K562 (cell line): ENCODE data around the gene RSPH1. TPM values are rescaled to one million over a fixed set of nuclear protein-coding genes. Genes with fewer than 3 reads are reported as not detected.

Experiments
- EP300 ChIP-seq: IDR thresholded peaks from 2 replicates; pipeline ENCODE4 v1.6.1; 2012; ENCODE audit warnings: low read length, improper control_type of control experiment
- HNRNPUL1 ChIP-seq: fragments of 200-400 bp; formaldehyde crosslinking; IDR thresholded peaks from 2 replicates; pipeline ENCODE4 v1.6.1; 2017; ENCODE audit warnings: low read length
- PYGO2 ChIP-seq: fragments of 450-650 bp; IDR thresholded peaks from 2 replicates; pipeline ENCODE4 v1.6.1; 2016; ENCODE audit warnings: mild to moderate bottlenecking, missing genetic modification characterization, moderate library complexity, missing compliant biosample characterization
- RFX1 ChIP-seq: fragments of 450-650 bp; IDR thresholded peaks from 2 replicates; pipeline ENCODE4 v1.6.1; 2016; ENCODE audit warnings: mild to moderate bottlenecking, moderate library complexity
- ZNF12 ChIP-seq: sonication (generic); formaldehyde crosslinking; IDR thresholded peaks from 2 replicates; pipeline ENCODE4 v1.4.0; 2020; ENCODE audit warnings: mild to moderate bottlenecking, missing genetic modification reagents
- ZNF696 ChIP-seq: fragments of 250-450 bp; sonication (Bioruptor Pico); conservative IDR thresholded peaks from 2 replicates; pipeline ENCODE4 v1.4.0; 2020; ENCODE audit warnings: mild to moderate bottlenecking, moderate library complexity
- ZNF77 ChIP-seq: fragments of 250-450 bp; sonication (Bioruptor Pico); IDR thresholded peaks from 2 replicates; pipeline ENCODE4 v1.5.0; 2020
- polyA plus RNA-seq, 8 experiments: library from polyadenylated mRNA; depleted of rRNA in 4 of 8; stranded (reverse) in 5 of 8; unstranded in 3 of 8; fragments of >200 nt; fragmentation: Nextera tagmentation in 2 of 8; fragmentation: Illumina TruSeq in 1 of 8; extraction: Ambion mirVana in 2 of 8; extraction: Trizol in 1 of 8; gene quantifications; 2 replicates each; pipeline versions ENCODE4 v1.2.1 to v1.2.3, GENCODE V29; 2011 to 2014; ENCODE audit warnings: inconsistent platforms in 1 of 8, missing spikeins in 1 of 8
- total RNA-seq, 7 experiments: library from RNA; depleted of rRNA in 6 of 7; stranded (reverse); fragments of >200 nt in 6 of 7; fragmentation: Illumina TruSeq in 2 of 7; extraction: Trizol in 2 of 7; gene quantifications; 2 replicates each; pipeline versions ENCODE4 v1.2.1 to v1.2.3, GENCODE V29; 2011 to 2021; ENCODE audit warnings: low replicate concordance in 1 of 7
- TF ChIP-seq, protein P1 (sequence below): fragments of 200-800 bp; sonication (Bioruptor generic); IDR thresholded peaks from 2 replicates; pipeline ENCODE4 v1.6.1; 2017; ENCODE audit warnings: missing genetic modification characterization, missing compliant biosample characterization
- TF ChIP-seq, protein P2 (sequence below): sonication (generic); formaldehyde crosslinking; IDR thresholded peaks from 2 replicates; pipeline ENCODE4 v1.8.0; 2022; ENCODE audit warnings: missing genetic modification reagents, mild to moderate bottlenecking, moderate library complexity, borderline replicate concordance
- TF ChIP-seq, protein P3 (sequence below): fragments of 450-650 bp; conservative IDR thresholded peaks from 2 replicates; pipeline ENCODE4 v1.6.1; 2016; ENCODE audit warnings: missing genetic modification characterization, low read depth, mild to moderate bottlenecking, missing compliant biosample characterization, moderate library complexity

Gene RSPH1
- total and polyA plus RNA-seq, 9 of the 15 experiments (the other 6 are each of a cell fraction or from before 2014, with no cell fraction given): 0.17 TPM; not detected in 8

DNA sequence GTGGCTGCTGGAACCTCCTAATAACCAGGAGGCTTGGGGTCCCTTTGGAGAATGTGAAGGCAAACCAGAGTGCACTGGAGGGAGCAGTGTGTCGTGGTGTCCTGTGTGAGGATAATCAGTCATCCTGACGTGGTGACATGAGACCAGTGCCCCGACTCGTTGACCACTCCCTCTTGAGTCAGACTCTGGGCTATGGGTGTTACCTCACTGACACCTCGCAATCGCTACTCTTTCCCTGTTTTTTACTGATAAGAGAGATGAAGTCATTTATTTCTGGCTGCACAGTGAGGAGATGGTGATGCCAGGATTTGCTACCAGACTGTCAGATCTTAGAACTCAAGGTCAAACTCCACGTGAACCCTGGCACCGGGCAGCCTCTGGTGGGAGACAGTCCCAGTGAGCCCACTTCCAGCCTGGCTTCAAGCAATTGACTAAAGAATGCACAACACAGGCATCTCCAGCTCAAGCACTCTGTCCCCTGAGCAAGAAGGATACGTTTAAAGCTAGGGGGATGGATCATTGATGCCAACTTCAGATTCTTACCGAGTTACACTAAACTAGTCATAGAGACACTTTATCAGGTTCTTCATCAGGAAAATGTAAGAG is 62.0 kb downstream of the RSPH1 start (continued):
- TF ChIP-seq, protein P1, sequence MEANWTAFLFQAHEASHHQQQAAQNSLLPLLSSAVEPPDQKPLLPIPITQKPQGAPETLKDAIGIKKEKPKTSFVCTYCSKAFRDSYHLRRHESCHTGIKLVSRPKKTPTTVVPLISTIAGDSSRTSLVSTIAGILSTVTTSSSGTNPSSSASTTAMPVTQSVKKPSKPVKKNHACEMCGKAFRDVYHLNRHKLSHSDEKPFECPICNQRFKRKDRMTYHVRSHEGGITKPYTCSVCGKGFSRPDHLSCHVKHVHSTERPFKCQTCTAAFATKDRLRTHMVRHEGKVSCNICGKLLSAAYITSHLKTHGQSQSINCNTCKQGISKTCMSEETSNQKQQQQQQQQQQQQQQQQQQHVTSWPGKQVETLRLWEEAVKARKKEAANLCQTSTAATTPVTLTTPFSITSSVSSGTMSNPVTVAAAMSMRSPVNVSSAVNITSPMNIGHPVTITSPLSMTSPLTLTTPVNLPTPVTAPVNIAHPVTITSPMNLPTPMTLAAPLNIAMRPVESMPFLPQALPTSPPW (CRISPR knock-in tag): no peak
- TF ChIP-seq, protein P2, sequence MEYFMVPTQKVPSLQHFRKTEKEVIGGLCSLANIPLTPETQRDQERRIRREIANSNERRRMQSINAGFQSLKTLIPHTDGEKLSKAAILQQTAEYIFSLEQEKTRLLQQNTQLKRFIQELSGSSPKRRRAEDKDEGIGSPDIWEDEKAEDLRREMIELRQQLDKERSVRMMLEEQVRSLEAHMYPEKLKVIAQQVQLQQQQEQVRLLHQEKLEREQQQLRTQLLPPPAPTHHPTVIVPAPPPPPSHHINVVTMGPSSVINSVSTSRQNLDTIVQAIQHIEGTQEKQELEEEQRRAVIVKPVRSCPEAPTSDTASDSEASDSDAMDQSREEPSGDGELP: peak; percentile 43; the same call in 1 of the 2 replicates
- no peak for TF ChIP-seq ZNF12 (CRISPR knock-in tag)
- no peak for TF ChIP-seq ZNF696 (CRISPR knock-in tag)
- TF ChIP-seq ZNF77 (CRISPR knock-in tag): no peak
- TF ChIP-seq PYGO2 (tag): no peak
- TF ChIP-seq HNRNPUL1: no peak
- no peak for TF ChIP-seq RFX1
- peak; percentile 70; the same call in 1 of the 2 replicates for TF ChIP-seq EP300
- TF ChIP-seq, protein P3, sequence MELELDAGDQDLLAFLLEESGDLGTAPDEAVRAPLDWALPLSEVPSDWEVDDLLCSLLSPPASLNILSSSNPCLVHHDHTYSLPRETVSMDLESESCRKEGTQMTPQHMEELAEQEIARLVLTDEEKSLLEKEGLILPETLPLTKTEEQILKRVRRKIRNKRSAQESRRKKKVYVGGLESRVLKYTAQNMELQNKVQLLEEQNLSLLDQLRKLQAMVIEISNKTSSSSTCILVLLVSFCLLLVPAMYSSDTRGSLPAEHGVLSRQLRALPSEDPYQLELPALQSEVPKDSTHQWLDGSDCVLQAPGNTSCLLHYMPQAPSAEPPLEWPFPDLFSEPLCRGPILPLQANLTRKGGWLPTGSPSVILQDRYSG (tag): no peak
